Activated CD8-positive, alpha-beta memory T cell treated with anti-CD3 and anti-CD28 coated beads, Interleukin-2, amount 50 U/mL, for 24 hours (primary cell): Measurements from ENCODE around the gene DSC1.
"Not testable (repeated sequence)": the region's sequence is repeated elsewhere in the genome, so short reads cannot be mapped to it uniquely, and the experiment has no call there.

ENCODE experiments used
- DNase-seq: peaks from one replicate; pipeline ENCODE4 v3.0.0-alpha.2; 2020; ENCODE audit errors: extremely low read depth

DSC1 gene, protein sequence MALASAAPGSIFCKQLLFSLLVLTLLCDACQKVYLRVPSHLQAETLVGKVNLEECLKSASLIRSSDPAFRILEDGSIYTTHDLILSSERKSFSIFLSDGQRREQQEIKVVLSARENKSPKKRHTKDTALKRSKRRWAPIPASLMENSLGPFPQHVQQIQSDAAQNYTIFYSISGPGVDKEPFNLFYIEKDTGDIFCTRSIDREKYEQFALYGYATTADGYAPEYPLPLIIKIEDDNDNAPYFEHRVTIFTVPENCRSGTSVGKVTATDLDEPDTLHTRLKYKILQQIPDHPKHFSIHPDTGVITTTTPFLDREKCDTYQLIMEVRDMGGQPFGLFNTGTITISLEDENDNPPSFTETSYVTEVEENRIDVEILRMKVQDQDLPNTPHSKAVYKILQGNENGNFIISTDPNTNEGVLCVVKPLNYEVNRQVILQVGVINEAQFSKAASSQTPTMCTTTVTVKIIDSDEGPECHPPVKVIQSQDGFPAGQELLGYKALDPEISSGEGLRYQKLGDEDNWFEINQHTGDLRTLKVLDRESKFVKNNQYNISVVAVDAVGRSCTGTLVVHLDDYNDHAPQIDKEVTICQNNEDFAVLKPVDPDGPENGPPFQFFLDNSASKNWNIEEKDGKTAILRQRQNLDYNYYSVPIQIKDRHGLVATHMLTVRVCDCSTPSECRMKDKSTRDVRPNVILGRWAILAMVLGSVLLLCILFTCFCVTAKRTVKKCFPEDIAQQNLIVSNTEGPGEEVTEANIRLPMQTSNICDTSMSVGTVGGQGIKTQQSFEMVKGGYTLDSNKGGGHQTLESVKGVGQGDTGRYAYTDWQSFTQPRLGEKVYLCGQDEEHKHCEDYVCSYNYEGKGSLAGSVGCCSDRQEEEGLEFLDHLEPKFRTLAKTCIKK

DNA sequence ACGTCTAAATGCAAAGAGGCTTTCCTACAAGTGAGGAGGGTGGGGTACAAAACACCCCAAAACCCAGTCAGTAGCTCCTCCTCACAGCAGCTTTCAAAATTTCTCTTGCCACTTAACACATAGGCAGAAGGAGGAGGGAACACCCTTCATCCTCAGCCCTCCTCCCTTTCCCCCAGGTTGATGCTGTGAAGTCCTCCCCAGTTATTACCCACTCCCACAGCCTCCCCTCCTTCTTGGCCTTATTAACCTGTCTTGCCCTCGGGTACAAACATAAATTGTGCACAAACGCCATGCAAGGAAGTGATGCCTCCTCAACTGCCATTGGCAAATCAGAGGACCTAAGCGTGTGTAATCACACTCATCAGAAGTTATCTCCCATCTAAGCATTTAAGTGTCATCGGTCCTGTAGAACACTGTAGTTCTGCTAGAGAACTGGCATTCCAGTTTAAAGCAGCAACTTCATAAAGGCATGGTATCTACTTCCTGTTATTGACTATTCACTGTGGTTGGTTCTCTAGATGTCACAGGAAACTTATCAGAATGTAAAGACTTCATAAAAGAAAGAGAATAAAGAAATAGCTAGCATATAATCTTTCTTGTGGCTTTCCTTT is at the start of gene DSC1:
TSS of gene DSC1 (minus strand) at position 32 of the 611 bp plus-strand sequence. CDS start 262 bp downstream, outside the sequence.
- no peak for DNase-seq

DNA sequence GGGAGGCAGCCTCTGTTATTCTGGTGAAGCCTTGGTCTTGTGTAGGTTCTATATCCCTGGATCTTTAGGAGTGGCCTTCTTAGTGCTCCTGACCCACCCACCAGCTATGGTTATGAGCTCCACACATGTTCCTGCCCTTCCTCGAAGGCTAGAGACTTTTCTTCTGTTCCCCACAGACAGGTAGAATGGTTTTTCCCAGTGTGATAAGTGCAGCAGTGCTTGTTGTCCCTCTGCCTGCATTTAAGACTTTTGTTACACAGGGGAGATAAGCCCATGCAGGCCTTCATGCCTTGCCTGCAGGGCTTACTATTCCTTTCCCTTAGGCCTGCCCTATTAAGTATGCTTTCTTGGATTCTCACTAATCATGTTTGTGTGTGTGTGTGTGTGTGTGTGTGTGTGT is 48.4 kb upstream of the DSC1 start:
- DNase-seq, result no peak

DNA sequence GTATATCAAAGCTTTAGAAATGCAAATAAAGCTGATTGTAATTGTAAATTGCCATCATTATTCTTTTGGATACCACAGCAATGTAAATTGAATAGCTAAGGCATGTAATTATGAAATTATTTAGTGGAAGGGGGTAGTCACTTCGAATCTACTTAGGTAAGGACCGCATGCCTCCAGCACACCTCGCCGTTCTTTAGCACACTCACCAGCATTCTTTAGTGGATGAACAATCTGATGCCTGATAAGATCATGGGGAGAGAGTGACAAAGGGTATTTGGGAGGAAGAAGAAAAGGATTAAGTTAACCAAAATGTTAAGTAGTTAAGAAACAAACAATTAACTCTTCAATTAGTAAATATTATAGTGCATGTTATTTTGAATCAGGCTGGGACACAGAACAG is 46.4 kb upstream of the DSC1 start:
- no peak for DNase-seq

DNA sequence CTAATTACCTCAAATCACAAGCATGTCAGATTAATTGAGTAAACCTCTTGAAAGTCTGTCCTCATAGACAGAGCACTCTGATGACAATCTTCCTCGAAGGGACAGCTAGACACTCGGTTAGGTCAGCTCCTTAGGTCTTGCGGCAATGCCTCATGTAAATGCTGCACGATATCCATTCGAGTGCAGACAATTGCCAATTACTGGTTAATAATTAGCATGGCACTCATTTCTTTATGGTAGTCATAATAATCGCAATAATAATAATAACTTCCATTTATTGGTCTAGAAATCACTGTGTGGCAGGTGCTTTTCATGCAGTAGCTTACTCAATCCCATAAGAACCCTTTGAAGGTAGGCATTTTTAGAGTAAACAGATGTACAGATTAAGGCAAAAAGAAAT is 44.7 kb upstream of the DSC1 start:
- no peak for DNase-seq

GRCh38 chr18:31206787-31207381 is 44.2 kb upstream of the DSC1 start:
- DNase-seq, result no peak

DNA sequence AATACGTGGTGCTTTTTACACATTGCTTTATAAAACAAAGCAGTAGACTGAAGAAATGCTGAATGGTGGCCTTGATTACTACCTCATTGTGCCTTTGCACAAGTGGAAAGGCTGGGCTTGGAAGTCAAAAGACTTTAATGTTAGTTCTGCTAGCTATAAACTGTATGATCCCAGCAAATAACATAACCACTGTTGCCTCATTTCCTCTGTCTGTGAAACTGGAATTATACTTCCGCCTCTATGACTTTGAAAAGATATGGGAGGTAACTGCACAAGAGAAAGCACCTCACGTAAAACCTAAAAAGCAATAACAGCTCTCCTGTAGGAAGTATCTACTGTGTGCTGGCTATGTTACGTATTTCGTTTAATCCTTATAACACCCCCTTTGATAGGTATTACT is 43.4 kb upstream of the DSC1 start:
- DNase-seq, result no peak

DNA sequence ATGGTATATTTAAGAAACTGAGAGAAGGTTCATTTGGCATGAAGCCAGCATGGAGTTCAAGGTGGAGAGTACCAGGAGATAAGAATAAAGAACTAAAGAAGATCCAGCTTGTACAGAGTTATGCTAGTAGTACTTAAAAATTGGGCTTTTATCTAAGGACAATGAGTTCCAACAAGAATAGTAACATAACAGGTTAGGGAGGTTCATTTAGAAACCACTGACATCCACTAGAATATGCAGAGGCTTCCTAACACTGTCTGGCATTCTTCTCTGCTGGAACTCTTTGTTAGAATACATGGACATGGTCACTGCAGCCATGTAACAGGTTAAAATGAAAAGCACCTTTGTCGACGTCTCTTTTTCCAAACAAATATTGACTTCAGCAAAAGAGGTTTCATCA is 42.6 kb upstream of the DSC1 start:
- no peak for DNase-seq

- no peak for DNase-seq
These were observed 42.2 kb upstream of the DSC1 start for GRCh38 chr18:31204833-31205232.

DNA sequence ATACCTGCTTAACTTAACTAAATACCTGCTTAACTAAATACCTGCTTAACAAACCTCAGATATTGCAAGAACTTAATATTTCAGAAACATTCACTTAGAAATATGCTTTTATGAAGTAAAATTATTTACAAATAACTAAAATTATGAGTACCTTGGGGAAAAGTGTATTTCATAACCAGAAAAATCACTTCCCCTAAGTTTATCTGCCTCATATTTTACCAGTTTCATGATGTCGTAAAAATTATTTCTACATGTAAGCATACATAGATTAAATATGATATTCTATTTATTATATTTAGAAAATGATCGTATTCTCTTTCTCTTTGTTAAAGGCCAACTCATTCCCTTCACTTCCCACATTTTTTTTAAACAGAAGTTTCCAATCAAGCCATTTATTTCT is 41.5 kb upstream of the DSC1 start:
- no peak for DNase-seq

DNA sequence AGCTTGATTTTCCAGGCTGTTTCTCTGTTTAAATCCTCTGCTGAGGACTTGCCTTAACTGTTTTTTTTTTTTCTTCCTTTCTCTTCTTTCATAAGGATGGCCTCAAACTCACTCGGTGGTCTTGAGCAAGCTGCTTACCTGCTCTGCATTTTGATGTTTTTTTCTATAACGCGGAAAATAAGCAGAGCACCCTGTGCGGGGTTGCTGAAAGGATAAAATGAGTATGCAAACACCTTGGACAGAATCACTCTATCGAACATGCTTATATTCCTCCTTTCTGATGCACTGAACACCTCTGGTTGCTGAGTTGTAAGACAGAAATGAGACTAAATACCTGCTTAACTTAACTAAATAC is 41.1 kb upstream of the DSC1 start:
- DNase-seq, result no peak

GRCh38 chr18:31203096-31203793 is 40.6 kb upstream of the DSC1 start:
- no peak for DNase-seq

DNA sequence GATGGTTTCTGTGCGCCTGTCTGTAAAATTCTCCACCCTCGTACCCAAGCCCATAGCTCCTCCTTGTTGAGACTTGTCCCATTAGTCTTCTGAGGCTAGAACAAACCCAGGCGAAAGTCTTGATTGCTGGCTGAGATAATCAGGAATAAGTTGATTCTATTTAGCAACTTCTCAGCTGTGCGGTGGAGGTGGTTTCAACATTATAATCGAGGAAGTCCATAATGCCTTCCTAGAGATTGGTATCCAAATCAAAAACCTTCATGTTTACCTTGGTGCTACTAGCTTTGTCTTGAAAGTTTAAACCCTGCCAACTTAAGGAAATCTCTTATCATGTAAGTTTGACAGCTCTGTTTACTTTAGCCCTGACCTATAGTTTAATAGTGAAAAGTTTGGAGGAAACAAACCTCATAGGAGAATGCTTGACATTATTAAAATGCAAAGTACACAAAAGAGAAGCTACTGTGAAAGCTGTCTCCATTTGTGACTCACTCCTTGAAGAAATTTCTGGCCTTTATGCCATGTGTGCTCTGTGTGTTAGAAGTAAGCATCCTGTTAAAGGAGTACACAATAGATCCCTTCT is 36.6 kb upstream of the DSC1 start:
- DNase-seq, result no peak

GRCh38 chr18:31197676-31198075 is 35.0 kb upstream of the DSC1 start:
- no peak for DNase-seq

GRCh38 chr18:31195063-31195462 is 32.4 kb upstream of the DSC1 start:
- DNase-seq, result no peak

GRCh38 chr18:31192086-31192776 is 29.6 kb upstream of the DSC1 start:
- DNase-seq, result no peak

GRCh38 chr18:31190919-31191318 is 28.3 kb upstream of the DSC1 start:
- no peak for DNase-seq

- no peak for DNase-seq
These were observed 27.1 kb upstream of the DSC1 start for GRCh38 chr18:31189757-31190156.

GRCh38 chr18:31185186-31185950 is 22.7 kb upstream of the DSC1 start:
- DNase-seq, result no peak

GRCh38 chr18:31183302-31183701 is 20.6 kb upstream of the DSC1 start:
- DNase-seq, result no peak

DNA sequence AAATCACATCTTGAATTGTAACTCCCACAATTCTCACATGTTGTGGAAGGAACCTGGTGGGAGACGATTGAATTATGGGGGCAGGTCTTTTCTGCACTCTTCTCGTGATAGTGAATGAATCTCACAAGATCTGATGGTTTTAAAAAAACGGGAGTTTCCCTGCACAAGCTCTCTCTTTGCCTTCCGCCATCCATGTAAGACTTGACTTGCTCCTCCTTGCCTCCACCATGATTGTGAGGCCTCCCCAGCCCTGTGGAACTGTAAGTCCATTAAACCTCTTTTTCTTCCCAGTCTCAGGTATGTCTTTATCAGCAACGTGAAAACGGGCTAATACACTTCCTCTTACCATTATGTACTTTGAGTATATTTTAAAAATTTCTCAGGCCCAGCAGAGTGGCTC is 14.7 kb upstream of the DSC1 start:
- not testable (repeated sequence) for DNase-seq
